HG03442 (cell line): Measurements from ENCODE around the gene SUCO.

Experiments
- ATAC-seq: cut with Tn5 transposase; IDR thresholded peaks from one replicate; pipeline ENCODE4 v1.9.1; 2021; ENCODE audit warnings: mild to moderate bottlenecking, moderate library complexity; ENCODE audit not compliant: unreplicated experiment

Gene SUCO

DNA sequence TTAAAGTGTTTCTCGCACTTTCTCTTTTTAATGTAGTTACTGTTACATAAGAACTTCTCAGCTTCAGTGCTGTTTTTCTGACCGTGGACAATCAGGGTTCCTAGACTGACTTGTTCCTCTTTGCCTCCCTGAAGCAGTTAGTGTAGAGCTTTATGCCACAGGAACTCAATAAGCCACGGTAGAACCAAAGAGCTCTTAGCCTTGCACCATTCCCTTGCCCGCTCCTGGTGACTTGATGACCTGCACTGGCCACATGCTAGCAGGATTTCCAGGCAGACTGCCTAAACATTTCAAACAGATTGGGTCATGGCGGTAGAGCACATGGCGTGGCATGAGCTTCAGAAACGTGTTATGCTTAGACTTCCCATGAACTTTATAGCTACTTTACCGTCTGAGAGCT, 107.2 kb downstream of the SUCO start:
- ATAC-seq: no peak

DNA sequence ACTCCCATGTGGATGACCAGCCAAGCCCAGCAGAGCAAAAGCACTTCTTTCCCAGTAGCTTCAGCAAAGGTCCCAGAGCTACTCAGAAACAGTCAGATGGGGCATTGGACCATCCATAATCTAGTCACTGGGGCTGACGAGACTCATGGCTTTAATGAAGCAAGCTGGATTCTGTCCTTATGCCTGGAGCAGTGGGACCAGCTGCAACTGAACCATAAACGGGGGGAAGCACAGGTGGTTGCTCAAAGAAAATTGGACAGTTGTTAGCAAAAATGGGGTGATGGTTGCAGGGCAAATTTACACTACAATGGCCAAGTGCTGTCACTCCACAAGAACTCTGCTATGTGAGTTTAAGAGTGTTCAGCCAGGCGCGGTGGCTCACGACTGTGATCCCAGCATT, 108.5 kb downstream of the SUCO start:
- no peak for ATAC-seq

DNA sequence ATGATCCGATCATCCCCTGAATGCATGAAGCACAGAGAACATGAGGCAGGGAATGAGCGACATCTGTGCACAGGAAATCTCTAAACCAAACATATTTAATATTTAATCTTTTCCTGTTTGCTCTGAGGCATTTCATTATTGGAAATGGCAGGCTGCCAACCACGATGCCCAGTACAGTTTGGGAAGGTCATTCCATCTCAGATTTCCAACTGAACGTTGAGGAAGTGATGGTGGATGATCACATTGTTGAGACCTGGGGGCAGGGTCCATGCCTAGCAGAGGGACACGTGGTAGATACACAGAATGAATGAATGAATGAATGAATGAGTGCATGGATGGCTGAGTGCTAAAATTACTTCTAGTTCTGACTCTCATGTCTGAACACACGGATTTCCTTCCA, 110.0 kb downstream of the SUCO start:
- no peak for ATAC-seq

DNA sequence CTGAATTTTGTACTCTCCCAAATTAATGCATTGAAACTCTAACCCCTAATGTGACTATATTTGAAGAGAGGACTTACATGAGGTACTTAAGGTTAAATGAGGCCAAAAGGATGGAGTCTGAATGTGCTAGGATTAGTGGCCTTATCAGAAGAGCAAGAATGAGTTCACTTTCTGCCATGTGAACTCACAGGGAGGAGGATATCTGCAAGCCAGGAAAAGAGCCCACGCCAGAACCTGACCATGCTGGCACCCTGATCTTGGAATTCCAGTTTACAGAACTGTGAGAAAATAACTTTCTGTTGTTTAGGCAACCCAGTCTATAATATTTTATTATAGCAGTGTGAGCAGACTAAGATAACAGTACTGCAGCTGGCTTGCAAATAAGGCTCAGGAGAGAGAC, 113.7 kb downstream of the SUCO start:
- no peak for ATAC-seq

DNA sequence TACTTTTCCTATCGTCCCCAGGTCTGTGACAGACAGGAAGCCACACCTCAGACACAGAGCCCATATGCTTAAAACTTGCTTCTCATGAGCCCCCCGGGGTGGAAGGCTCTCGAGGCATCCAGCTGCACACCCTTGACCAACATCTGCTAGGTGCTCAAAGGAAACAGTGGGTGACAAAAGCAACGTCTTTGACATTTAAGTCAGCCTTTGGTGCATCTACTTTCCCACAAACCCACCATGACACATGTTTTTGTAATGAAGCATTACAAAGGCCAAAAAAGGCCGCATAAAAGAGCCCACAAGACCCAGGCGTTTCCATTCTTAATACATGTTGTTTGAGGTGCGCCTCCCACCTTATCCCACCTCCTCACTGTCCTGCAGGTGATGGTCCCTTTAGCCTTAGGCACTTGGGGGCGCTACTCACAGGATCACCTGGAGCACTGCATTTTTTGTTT, 114.2 kb downstream of the SUCO start:
- no peak for ATAC-seq

DNA sequence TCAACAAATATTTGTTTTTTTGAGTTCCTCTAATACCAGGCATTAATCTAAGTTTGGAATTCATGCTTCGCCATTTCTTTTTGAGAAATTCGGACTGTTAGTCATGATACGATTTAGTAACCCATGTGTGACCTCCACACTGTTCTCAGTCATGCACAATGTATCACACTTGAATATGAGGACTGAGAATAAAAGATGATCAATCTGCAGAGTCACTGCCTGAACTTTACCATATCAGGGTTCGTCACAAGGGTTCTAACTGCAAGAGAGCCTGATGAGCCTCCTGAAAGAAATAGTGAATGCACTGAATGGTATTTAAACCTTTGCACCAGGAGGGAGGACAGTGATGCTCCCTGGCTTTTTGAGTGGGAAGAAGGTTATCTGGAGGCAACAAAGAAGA, 115.0 kb downstream of the SUCO start:
- no peak for ATAC-seq

DNA sequence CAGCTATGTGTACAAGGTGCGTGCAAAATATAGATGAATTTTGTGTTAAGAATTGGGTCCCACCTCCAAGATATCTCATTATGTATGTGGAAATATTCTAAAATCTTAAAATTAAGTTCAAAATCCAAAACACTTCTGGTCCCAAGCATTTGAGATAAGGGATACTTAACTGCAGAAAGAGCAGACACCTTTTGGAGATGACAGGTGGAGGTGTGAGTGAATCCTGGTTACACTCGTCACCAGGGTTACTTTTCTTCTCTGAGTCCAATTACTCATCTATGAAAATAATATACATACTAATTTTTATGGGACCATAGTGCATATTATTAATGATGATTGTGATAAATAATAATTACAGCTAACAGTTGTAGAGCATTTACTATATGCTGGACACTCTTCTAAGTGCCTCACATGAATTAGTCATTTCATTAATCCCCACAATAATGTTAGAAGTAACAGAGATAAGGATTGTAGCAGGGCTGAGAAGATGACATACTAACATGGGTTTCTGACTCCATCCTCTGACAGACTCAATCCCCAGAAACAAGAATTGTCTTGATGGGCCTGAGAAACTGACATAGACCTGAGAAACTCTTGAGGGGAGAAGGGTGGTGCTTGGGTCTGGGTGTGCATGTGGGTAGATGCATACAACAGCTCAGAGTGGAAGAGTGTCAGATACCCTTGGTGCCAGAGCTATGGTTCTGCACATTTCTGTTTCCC, 117.7 kb downstream of the SUCO start:
- ATAC-seq: no peak

DNA sequence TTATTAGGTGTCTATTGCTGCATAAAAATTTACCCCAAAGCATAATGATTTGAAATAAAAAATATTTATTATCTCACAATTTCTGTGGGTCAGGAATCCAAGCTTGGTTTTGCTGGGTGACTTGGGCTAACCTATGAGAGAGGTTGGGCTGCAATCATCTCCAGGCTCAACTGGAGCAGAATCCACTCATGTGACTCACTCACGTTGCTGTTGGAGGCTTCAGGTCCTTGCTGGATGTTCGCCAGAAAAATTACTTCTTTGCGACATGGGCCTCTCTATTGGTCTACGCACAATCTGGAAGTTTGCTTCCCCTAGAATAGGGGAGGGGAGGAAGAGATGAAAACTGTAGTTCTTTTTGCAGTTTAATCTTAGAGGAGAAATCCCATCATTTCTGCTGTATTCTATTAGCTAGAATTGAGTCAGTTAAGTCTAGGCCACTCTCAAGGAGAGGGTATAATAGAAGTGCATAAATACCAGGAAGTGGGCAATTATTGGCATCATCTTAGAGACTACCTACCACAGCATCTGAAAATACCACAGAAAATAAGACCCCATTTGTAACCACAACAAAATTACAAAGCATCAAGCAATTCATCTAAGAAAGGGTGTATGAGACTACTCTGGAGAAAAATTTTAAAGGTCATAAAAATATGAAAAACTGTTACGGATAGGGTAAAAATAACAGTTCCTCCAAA, 120.2 kb downstream of the SUCO start:
- ATAC-seq: no peak

DNA sequence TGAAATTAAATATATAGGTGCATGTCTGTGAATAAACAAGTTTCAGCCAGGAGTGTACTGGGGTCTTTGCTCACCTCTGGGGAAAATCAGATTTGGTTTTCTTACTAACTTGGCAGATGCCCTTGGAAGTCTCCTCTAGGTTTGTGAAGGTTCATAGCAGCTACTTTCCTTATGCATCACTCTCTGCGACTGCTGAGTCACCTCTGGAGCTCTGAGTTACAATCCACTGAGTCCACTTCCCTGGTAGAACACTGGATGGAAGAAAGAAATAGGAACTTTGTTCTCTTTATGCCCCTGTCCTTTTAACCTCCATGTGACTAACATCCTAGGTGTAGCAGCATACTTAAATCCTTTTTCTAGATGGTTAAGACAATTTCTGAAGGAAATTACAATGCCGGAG, 121.6 kb downstream of the SUCO start:
- no peak for ATAC-seq

DNA sequence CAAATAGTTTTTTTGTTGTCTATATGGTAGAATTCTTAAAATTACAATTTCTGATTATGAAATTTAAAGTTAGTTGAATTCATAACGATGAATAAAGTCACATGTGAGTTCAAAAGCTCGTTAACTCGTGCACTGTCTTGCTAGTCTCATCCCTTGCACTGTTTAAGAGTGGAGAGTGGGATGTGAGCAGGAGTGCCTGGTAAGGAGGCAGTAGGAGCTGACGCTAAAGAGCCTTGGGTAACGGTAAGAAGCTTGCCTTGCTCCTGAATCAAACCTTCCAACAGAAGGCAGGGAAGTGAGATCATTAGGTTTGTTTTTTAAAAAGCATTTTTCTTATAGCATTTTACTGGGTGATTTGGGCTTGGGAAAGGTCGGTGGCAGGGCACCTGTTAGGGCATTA, 123.6 kb downstream of the SUCO start:
- no peak for ATAC-seq

DNA sequence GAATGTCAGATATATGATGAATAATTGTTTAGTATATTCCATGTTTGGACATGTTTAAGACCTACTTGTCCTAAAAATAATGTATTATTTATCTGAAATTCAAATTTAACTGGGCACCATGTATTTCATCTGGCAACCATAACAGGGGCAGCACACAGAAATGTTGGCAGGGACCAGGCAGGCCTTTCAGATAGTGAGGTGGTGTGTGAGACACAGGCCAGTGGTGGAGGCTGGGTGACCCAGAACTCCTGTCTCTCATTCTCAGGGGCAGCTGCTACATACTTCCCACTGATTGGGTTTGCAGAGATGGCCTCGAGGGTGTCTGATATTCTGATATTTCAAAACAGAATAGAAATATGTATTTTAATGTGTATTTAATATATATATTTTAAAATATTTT, 124.6 kb downstream of the SUCO start:
- ATAC-seq: no peak

DNA sequence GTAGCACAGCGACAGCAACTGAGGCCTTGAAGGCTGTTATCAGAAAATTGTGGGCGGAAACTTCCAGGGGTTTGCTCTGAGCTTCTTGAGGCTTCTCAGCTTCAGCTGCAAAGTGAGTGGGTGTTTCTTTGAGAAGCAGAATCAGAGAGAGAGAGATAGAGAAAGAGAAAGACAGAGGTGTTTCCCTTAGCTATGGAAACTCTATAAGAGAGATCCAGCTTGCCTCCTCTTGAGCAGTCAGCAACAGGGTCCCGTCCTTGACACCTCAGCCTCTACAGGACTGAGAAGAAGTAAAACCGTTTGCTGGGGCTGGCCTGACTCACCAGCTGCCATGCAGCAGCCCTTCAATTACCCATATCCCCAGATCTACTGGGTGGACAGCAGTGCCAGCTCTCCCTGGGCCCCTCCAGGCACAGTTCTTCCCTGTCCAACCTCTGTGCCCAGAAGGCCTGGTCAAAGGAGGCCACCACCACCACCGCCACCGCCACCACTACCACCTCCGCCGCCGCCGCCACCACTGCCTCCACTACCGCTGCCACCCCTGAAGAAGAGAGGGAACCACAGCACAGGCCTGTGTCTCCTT, 126.0 kb downstream of the SUCO start, which contains the start of gene FASLG:
TSS of gene FASLG (plus strand) at position 233 of the 583 bp plus-strand sequence. CDS start at position 332, 99 bp downstream.
- no peak for ATAC-seq

DNA sequence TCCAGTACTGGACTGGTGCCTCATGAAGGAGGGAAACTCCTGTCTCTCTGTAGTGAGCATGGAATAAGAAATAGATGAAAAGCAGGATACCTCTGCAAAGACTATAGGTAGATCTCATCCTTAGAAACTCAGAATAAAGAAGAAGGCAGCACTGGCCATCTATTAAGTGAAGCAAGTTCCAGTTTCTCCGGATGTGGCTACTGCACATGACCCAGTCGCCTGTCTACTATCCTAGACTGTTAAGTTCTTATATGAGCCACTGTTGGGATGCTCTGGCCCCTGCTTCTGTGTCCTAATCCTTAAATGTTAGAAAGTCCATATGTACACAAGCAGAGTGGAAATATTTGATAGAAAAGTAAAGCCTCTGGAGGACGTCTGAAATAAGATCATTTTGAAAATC, 128.2 kb downstream of the SUCO start:
- no peak for ATAC-seq
